Gastrocnemius medialis (tissue), 4 donors: ENCODE results near the gene FRAS1. TPM values are rescaled to one million over a fixed set of nuclear protein-coding genes. Genes with fewer than 3 reads are reported as not detected.

Experiments used
- ATAC-seq, 2 donors: fragments of 150-250 bp; one replicate each; pipeline ENCODE4 v1.9.1; 2016
- DNase-seq, 2 donors: peaks; one replicate each; pipeline ENCODE4 v3.0.0-alpha.2; 2019
- H3K27ac ChIP-seq, 4 donors: fragments of 200-600 bp; sonication (generic); 1 replicate in 1 of 4; 2 replicates in 3 of 4; pipeline ENCODE4 v1.5.1; 2016 to 2018; ENCODE audit warnings: mild to moderate bottlenecking in 2 of 4, moderate library complexity in 1 of 4
- H3K27me3 ChIP-seq, 3 donors: fragments of 200-600 bp; sonication (generic) in 2 of 3; 1 replicate in 1 of 3; 2 replicates in 2 of 3; pipeline versions ENCODE4 v1.5.1 to v1.6.0; 2016 to 2019; ENCODE audit warnings: mild to moderate bottlenecking in 1 of 3, moderate library complexity in 1 of 3
- H3K36me3 ChIP-seq, 2 donors: fragments of 200-600 bp; sonication (generic) in 1 of 2; one replicate each; pipeline ENCODE4 v1.5.1; 2017 to 2018
- H3K4me1 ChIP-seq, 2 donors: fragments of 200-600 bp; sonication (generic) in 1 of 2; one replicate each; pipeline ENCODE4 v1.5.1; 2016 to 2017; ENCODE audit warnings: mild to moderate bottlenecking in 2 of 2
- H3K4me3 ChIP-seq, 4 donors: fragments of 200-600 bp; sonication (generic) in 3 of 4; 1 replicate in 1 of 4; 2 replicates in 3 of 4; pipeline ENCODE4 v1.5.1; 2016 to 2019; ENCODE audit warnings: mild to moderate bottlenecking in 2 of 4
- H3K9me3 ChIP-seq, 3 donors: fragments of 200-600 bp; sonication (generic) in 2 of 3; 1 replicate in 1 of 3; 2 replicates in 2 of 3; pipeline ENCODE4 v1.5.1; 2016 to 2019
- CTCF ChIP-seq, 5 experiments: fragments of 450-650 bp in 3 of 5; fragments of 200-600 bp in 2 of 5; sonication (generic) in 2 of 5; IDR thresholded peaks in 4 of 5; conservative IDR thresholded peaks in 1 of 5; 1 replicate in 4 of 5; 2 replicates in 1 of 5; pipeline ENCODE4 v1.5.1; 2016 to 2019; ENCODE audit warnings: antibody characterized with exemption in 5 of 5, mild to moderate bottlenecking in 3 of 5, moderate library complexity in 3 of 5
- POLR2A ChIP-seq, 2 donors: fragments of 450-650 bp; IDR thresholded peaks; one replicate each; pipeline ENCODE4 v1.6.1; 2017; ENCODE audit warnings: antibody characterized with exemption in 2 of 2, mild to moderate bottlenecking in 2 of 2, moderate library complexity in 2 of 2
- in situ Hi-C, 4 donors: fragments of 200-750 bp; cut with MboI; loops; one replicate each; pipeline versions ENCODE4 v1.15.0 to v1.8.0; 2017; ENCODE audit warnings: low sequenced_read_pairs in 4 of 4
- intact Hi-C: fragments of 100-400 bp; cut with DNase I; formaldehyde crosslinking; loops from one replicate; pipeline ENCODE4 v1.15.1; 2023; ENCODE audit warnings: low total_unique reads
- total RNA-seq, 4 donors: library from RNA; depleted of rRNA; stranded (reverse); fragments of >200 nt; gene quantifications; one replicate each; pipeline versions ENCODE4 v1.1.0 to v1.2.3, GENCODE V29; 2016

FRAS1 gene
- total RNA-seq, 4 donors from 2014 or later: 0.39 to 0.64 (median 0.46) TPM

GRCh38 chr4:78288327-78288726 is 231.2 kb downstream of the FRAS1 start:
- Histone ChIP-seq H3K27me3 (no peaks in the 10 kb centered on the region), H3K4me3 (no peak overlapping the region), H3K9me3 (no peaks in the 10 kb centered on the region), H3K36me3 (no peaks in the 10 kb centered on the region), H3K4me1 (peaks cover 1 to 2% of the 10 kb centered on the region in 2 donors), H3K27ac (no peak overlapping the region)
- TF ChIP-seq CTCF (IDR thresholded peaks at IDR 0.05 in 4 of 5, conservative IDR thresholded peaks at IDR 0.05 in 1 of 5): no peak
- in situ Hi-C loops (no loop called here), intact Hi-C loops (no loop called here)
- no peak for DNase-seq
- no peak for ATAC-seq

GRCh38 chr4:78291277-78291676 is 234.2 kb downstream of the FRAS1 start:
- ATAC-seq: no peak
- H3K4me1 ChIP-seq: peaks cover 8 to 10% of the 10 kb centered on the region in 2 donors
- no peak overlapping the region for H3K4me3 ChIP-seq
- in situ Hi-C loops: no loop called here
- no peaks in the 10 kb centered on the region for H3K27me3 ChIP-seq
- TF ChIP-seq CTCF (IDR thresholded peaks at IDR 0.05 in 4 of 5, conservative IDR thresholded peaks at IDR 0.05 in 1 of 5) (no peak), POLR2A (IDR thresholded peaks at IDR 0.05) (no peak)
- H3K9me3 ChIP-seq: no peaks in the 10 kb centered on the region
- intact Hi-C loops: loop anchor here (5.0 kb wide), 1 partner anchor 234 kb away; the partner anchor contains the start of gene FRAS1
- H3K36me3 ChIP-seq: no peaks in the 10 kb centered on the region
- no peak overlapping the region for H3K27ac ChIP-seq
- no peak for DNase-seq

- Histone ChIP-seq H3K36me3 (no peaks in the 10 kb centered on the region), H3K4me1 (peaks cover 8 to 14% of the 10 kb centered on the region in 2 donors), H3K27ac (no peak overlapping the region), H3K27me3 (no peaks in the 10 kb centered on the region), H3K9me3 (no peaks in the 10 kb centered on the region), H3K4me3 (no peak overlapping the region)
- TF ChIP-seq POLR2A (IDR thresholded peaks at IDR 0.05): no peak
- no peak for TF ChIP-seq CTCF (IDR thresholded peaks at IDR 0.05 in 4 of 5, conservative IDR thresholded peaks at IDR 0.05 in 1 of 5)
- intact Hi-C loops: loop anchor here (5.0 kb wide), 1 partner anchor 235 kb away; the partner anchor contains the start of gene FRAS1
- DNase-seq: no peak
- no peak for ATAC-seq
- in situ Hi-C loops: no loop called here
These were observed 235.2 kb downstream of the FRAS1 start for GRCh38 chr4:78292341-78292740.

GRCh38 chr4:78292856-78293255 is 235.7 kb downstream of the FRAS1 start:
- no peaks in the 10 kb centered on the region for H3K27me3 ChIP-seq
- no peaks in the 10 kb centered on the region for H3K9me3 ChIP-seq
- in situ Hi-C loops (no loop called here), intact Hi-C loops (loop anchor here (5.0 kb wide), 1 partner anchor 236 kb away; the partner anchor contains the start of gene FRAS1)
- DNase-seq (no peak), ATAC-seq (no peak)
- TF ChIP-seq POLR2A (IDR thresholded peaks at IDR 0.05) (no peak), CTCF (IDR thresholded peaks at IDR 0.05 in 4 of 5, conservative IDR thresholded peaks at IDR 0.05 in 1 of 5) (no peak)
- no peaks in the 10 kb centered on the region for H3K36me3 ChIP-seq
- no peak overlapping the region for H3K4me3 ChIP-seq
- peaks cover 8 to 14% of the 10 kb centered on the region in 2 donors for H3K4me1 ChIP-seq
- no peak overlapping the region for H3K27ac ChIP-seq

GRCh38 chr4:78293348-78293747 is 236.2 kb downstream of the FRAS1 start:
- Histone ChIP-seq H3K4me1 (peaks cover 8 to 14% of the 10 kb centered on the region in 2 donors), H3K9me3 (no peaks in the 10 kb centered on the region), H3K4me3 (no peak overlapping the region), H3K27me3 (no peaks in the 10 kb centered on the region), H3K36me3 (no peaks in the 10 kb centered on the region), H3K27ac (no peak overlapping the region)
- DNase-seq: no peak
- ATAC-seq: no peak
- TF ChIP-seq POLR2A (IDR thresholded peaks at IDR 0.05) (no peak), CTCF (IDR thresholded peaks at IDR 0.05 in 4 of 5, conservative IDR thresholded peaks at IDR 0.05 in 1 of 5) (no peak)
- in situ Hi-C loops: no loop called here
- intact Hi-C loops: loop anchor here (5.0 kb wide), 1 partner anchor 236 kb away; the partner anchor contains the start of gene FRAS1
